Measurements from ENCODE around the gene ZNF555.

- TF ChIP-seq POLR2A (IDR thresholded peaks at IDR 0.05) (no peak), CTCF (IDR thresholded peaks at IDR 0.05 in 4 of 5, conservative IDR thresholded peaks at IDR 0.05 in 1 of 5) (no peak)
Observed at GRCh38 chr19:2807379-2808128, 33.7 kb upstream of the ZNF555 start.
